ENCODE results near the gene PLEKHM3. TPM values are rescaled to one million over a fixed set of nuclear protein-coding genes. Genes with fewer than 3 reads are reported as not detected.

PLEKHM3 gene
- total RNA-seq, 1 experiment from 2014 or later = 19.9 TPM

GRCh38 chr2:207898354-207898695, 127.0 kb downstream of the PLEKHM3 start:
- Histone ChIP-seq H3K4me3 (ENCODE audit: low read length) (no peak overlapping the region), H3K36me3 (ENCODE audit: insufficient read depth, low read length) (no peaks in the 10 kb centered on the region), H3K4me1 (ENCODE audit: low read length) (no peaks in the 10 kb centered on the region), H3K9me2 (replicated peaks; ENCODE audit: insufficient read depth, low read length) (no peaks in the 10 kb centered on the region), H2AFZ (ENCODE audit: low read length) (no peak overlapping the region), H3K9me3 (ENCODE audit: low read length) (no peaks in the 10 kb centered on the region), H3K4me2 (ENCODE audit: low read depth, low read length, poor library complexity, severe bottlenecking) (no peak overlapping the region), H3K27me3 (ENCODE audit: low read length) (no peaks in the 10 kb centered on the region), H3K9ac (ENCODE audit: low read length) (no peak overlapping the region), H3K79me2 (ENCODE audit: low read length) (no peaks in the 10 kb centered on the region), H3K27ac (ENCODE audit: low read length) (no peak overlapping the region), H4K20me1 (ENCODE audit: insufficient read depth, low read depth, low read length) (no peaks in the 10 kb centered on the region)
- DNase-seq = no peak

- no peaks in the 10 kb centered on the region for H3K4me1 ChIP-seq (ENCODE audit: low read length)
- H3K4me2 ChIP-seq (ENCODE audit: low read depth, low read length, poor library complexity, severe bottlenecking) = no peak overlapping the region
- H3K27me3 ChIP-seq (ENCODE audit: low read length) = no peaks in the 10 kb centered on the region
- no peak for DNase-seq
- no peaks in the 10 kb centered on the region for H3K79me2 ChIP-seq (ENCODE audit: low read length)
- no peak overlapping the region for H3K9ac ChIP-seq (ENCODE audit: low read length)
- no peaks in the 10 kb centered on the region for H3K9me2 ChIP-seq (replicated peaks; ENCODE audit: insufficient read depth, low read length)
- no peak overlapping the region for H3K27ac ChIP-seq (ENCODE audit: low read length)
- no peaks in the 10 kb centered on the region for H3K36me3 ChIP-seq (ENCODE audit: insufficient read depth, low read length)
- H2AFZ ChIP-seq (ENCODE audit: low read length) = no peak overlapping the region
- no peak overlapping the region for H3K4me3 ChIP-seq (ENCODE audit: low read length)
- no peaks in the 10 kb centered on the region for H4K20me1 ChIP-seq (ENCODE audit: insufficient read depth, low read depth, low read length)
- no peaks in the 10 kb centered on the region for H3K9me3 ChIP-seq (ENCODE audit: low read length)
Measured at GRCh38 chr2:207897541-207898353, 127.6 kb downstream of the PLEKHM3 start.

- Histone ChIP-seq H3K27ac (ENCODE audit: low read length) (no peak overlapping the region), H3K79me2 (ENCODE audit: low read length) (no peaks in the 10 kb centered on the region), H3K4me3 (ENCODE audit: low read length) (no peak overlapping the region), H3K4me1 (ENCODE audit: low read length) (no peaks in the 10 kb centered on the region), H4K20me1 (ENCODE audit: insufficient read depth, low read depth, low read length) (no peaks in the 10 kb centered on the region), H3K9me3 (ENCODE audit: low read length) (no peaks in the 10 kb centered on the region), H3K36me3 (ENCODE audit: insufficient read depth, low read length) (no peaks in the 10 kb centered on the region), H3K4me2 (ENCODE audit: low read depth, low read length, poor library complexity, severe bottlenecking) (no peak overlapping the region), H3K27me3 (ENCODE audit: low read length) (no peaks in the 10 kb centered on the region), H2AFZ (ENCODE audit: low read length) (no peak overlapping the region), H3K9me2 (replicated peaks; ENCODE audit: insufficient read depth, low read length) (no peaks in the 10 kb centered on the region), H3K9ac (ENCODE audit: low read length) (no peak overlapping the region)
- no peak for DNase-seq
Measured at GRCh38 chr2:207896525-207897285, 128.6 kb downstream of the PLEKHM3 start.

GRCh38 chr2:207895274-207895860, 130.0 kb downstream of the PLEKHM3 start:
- Histone ChIP-seq H3K27ac (ENCODE audit: low read length) (no peak overlapping the region), H3K9ac (ENCODE audit: low read length) (no peak overlapping the region), H3K79me2 (ENCODE audit: low read length) (no peaks in the 10 kb centered on the region), H3K27me3 (ENCODE audit: low read length) (no peaks in the 10 kb centered on the region), H2AFZ (ENCODE audit: low read length) (no peak overlapping the region), H4K20me1 (ENCODE audit: insufficient read depth, low read depth, low read length) (no peaks in the 10 kb centered on the region), H3K9me2 (replicated peaks; ENCODE audit: insufficient read depth, low read length) (no peaks in the 10 kb centered on the region), H3K9me3 (ENCODE audit: low read length) (no peaks in the 10 kb centered on the region), H3K4me1 (ENCODE audit: low read length) (no peaks in the 10 kb centered on the region), H3K36me3 (ENCODE audit: insufficient read depth, low read length) (no peaks in the 10 kb centered on the region), H3K4me2 (ENCODE audit: low read depth, low read length, poor library complexity, severe bottlenecking) (no peak overlapping the region), H3K4me3 (ENCODE audit: low read length) (no peak overlapping the region)
- DNase-seq = no peak

GRCh38 chr2:207892716-207893402, 132.5 kb downstream of the PLEKHM3 start:
- no peak for DNase-seq
- no peaks in the 10 kb centered on the region for H3K79me2 ChIP-seq (ENCODE audit: low read length)
- H3K9me2 ChIP-seq (replicated peaks; ENCODE audit: insufficient read depth, low read length) = no peaks in the 10 kb centered on the region
- H3K36me3 ChIP-seq (ENCODE audit: insufficient read depth, low read length) = no peaks in the 10 kb centered on the region
- H4K20me1 ChIP-seq (ENCODE audit: insufficient read depth, low read depth, low read length) = no peaks in the 10 kb centered on the region
- no peak overlapping the region for H2AFZ ChIP-seq (ENCODE audit: low read length)
- H3K4me2 ChIP-seq (ENCODE audit: low read depth, low read length, poor library complexity, severe bottlenecking) = no peak overlapping the region
- no peaks in the 10 kb centered on the region for H3K27me3 ChIP-seq (ENCODE audit: low read length)
- H3K4me3 ChIP-seq (ENCODE audit: low read length) = no peak overlapping the region
- H3K9ac ChIP-seq (ENCODE audit: low read length) = no peak overlapping the region
- H3K4me1 ChIP-seq (ENCODE audit: low read length) = no peaks in the 10 kb centered on the region
- H3K27ac ChIP-seq (ENCODE audit: low read length) = no peak overlapping the region
- no peaks in the 10 kb centered on the region for H3K9me3 ChIP-seq (ENCODE audit: low read length)

- Histone ChIP-seq H3K4me1 (ENCODE audit: low read length) (no peaks in the 10 kb centered on the region), H4K20me1 (ENCODE audit: insufficient read depth, low read depth, low read length) (no peaks in the 10 kb centered on the region), H3K27me3 (ENCODE audit: low read length) (no peaks in the 10 kb centered on the region), H3K9me3 (ENCODE audit: low read length) (no peaks in the 10 kb centered on the region), H3K9ac (ENCODE audit: low read length) (no peak overlapping the region), H3K79me2 (ENCODE audit: low read length) (no peaks in the 10 kb centered on the region), H3K4me2 (ENCODE audit: low read depth, low read length, poor library complexity, severe bottlenecking) (no peak overlapping the region), H3K27ac (ENCODE audit: low read length) (no peak overlapping the region), H3K36me3 (ENCODE audit: insufficient read depth, low read length) (no peaks in the 10 kb centered on the region), H3K4me3 (ENCODE audit: low read length) (no peak overlapping the region), H3K9me2 (replicated peaks; ENCODE audit: insufficient read depth, low read length) (no peaks in the 10 kb centered on the region), H2AFZ (ENCODE audit: low read length) (no peak overlapping the region)
- no peak for DNase-seq
Measured at GRCh38 chr2:207891086-207891844, 134.1 kb downstream of the PLEKHM3 start.

- Histone ChIP-seq H4K20me1 (ENCODE audit: insufficient read depth, low read depth, low read length) (no peaks in the 10 kb centered on the region), H3K9me2 (replicated peaks; ENCODE audit: insufficient read depth, low read length) (no peaks in the 10 kb centered on the region)
Measured at GRCh38 chr2:207887500-207887899, 137.8 kb downstream of the PLEKHM3 start.

More at GRCh38 chr2:207887500-207887899, 137.8 kb downstream of the PLEKHM3 start:
- Histone ChIP-seq H2AFZ (ENCODE audit: low read length) (no peak overlapping the region), H3K27me3 (ENCODE audit: low read length) (no peaks in the 10 kb centered on the region), H3K36me3 (ENCODE audit: insufficient read depth, low read length) (no peaks in the 10 kb centered on the region), H3K27ac (ENCODE audit: low read length) (no peak overlapping the region), H3K4me3 (ENCODE audit: low read length) (no peak overlapping the region), H3K4me2 (ENCODE audit: low read depth, low read length, poor library complexity, severe bottlenecking) (no peak overlapping the region), H3K9me3 (ENCODE audit: low read length) (no peaks in the 10 kb centered on the region), H3K9ac (ENCODE audit: low read length) (no peak overlapping the region), H3K4me1 (ENCODE audit: low read length) (no peaks in the 10 kb centered on the region), H3K79me2 (ENCODE audit: low read length) (no peaks in the 10 kb centered on the region)
- DNase-seq = no peak

All from Karpas-422 (cell line).